HFFc6 (cell line): ENCODE data around the gene AGFG2. TPM values are rescaled to one million over a fixed set of nuclear protein-coding genes. Genes with fewer than 3 reads are reported as not detected.

Experiments
- DNase-seq: peaks from one replicate; pipeline ENCODE4 v3.0.0-alpha.2; 2018
- H3K27ac Mint-ChIP-seq: 2 replicates; pipeline ENCODE4 v1.8.0; 2020; ENCODE audit warnings: mild to moderate bottlenecking, mixed read lengths
- H3K27me3 Mint-ChIP-seq: 2 replicates; pipeline ENCODE4 v1.8.0; 2021; ENCODE audit warnings: mild to moderate bottlenecking, moderate library complexity, mixed read lengths; ENCODE audit not compliant: insufficient read depth
- H3K36me3 Mint-ChIP-seq: 2 replicates; pipeline ENCODE4 v1.8.0; 2021; ENCODE audit warnings: low read depth, mixed read lengths
- H3K4me1 Mint-ChIP-seq: 2 replicates; pipeline ENCODE4 v1.8.0; 2020; ENCODE audit warnings: low read depth, mixed read lengths
- H3K4me3 Mint-ChIP-seq: 2 replicates; pipeline ENCODE4 v1.8.0; 2020; ENCODE audit warnings: mild to moderate bottlenecking, moderate library complexity, mixed read lengths
- H3K9me3 Mint-ChIP-seq: 2 replicates; pipeline ENCODE4 v1.8.0; 2020; ENCODE audit warnings: mild to moderate bottlenecking, mixed read lengths
- CTCF ChIP-seq: fragments of 200-600 bp; sonication (generic); IDR thresholded peaks from 2 replicates; pipeline ENCODE4 v1.5.0; 2021; ENCODE audit warnings: antibody characterized with exemption, mild to moderate bottlenecking
- total RNA-seq, 6 experiments: library from RNA; stranded (reverse); fragmentation: NEBNext Ultra II Directional; extraction: Animal tissue kit (Norgen Biotek cat#: 25700); gene quantifications; 2 replicates in 1 of 6; 3 replicates in 5 of 6; pipeline ENCODE4 v1.2.3, GENCODE V29; 2021

AGFG2 gene
- total RNA-seq, 6 experiments from 2014 or later = 14.4 to 21.4 (median 18.9) TPM

- no peak overlapping the region for H3K4me3 Mint-ChIP-seq
- TF ChIP-seq CTCF = no peak
- no peaks in the 10 kb centered on the region for H3K36me3 Mint-ChIP-seq
- H3K9me3 Mint-ChIP-seq = no peaks in the 10 kb centered on the region
- no peak for DNase-seq
- peaks cover 15% of the 10 kb centered on the region; the same call in 1 of the 2 replicates for H3K4me1 Mint-ChIP-seq
- H3K27ac Mint-ChIP-seq = no peak overlapping the region
- peaks cover 13% of the 10 kb centered on the region for H3K27me3 Mint-ChIP-seq
Observed at GRCh38 chr7:100568176-100568895, 29.3 kb downstream of the AGFG2 start.

- Mint-ChIP-seq H3K36me3 (no peaks in the 10 kb centered on the region), H3K27ac (no peak overlapping the region), H3K9me3 (no peaks in the 10 kb centered on the region), H3K4me1 (peaks cover 15% of the 10 kb centered on the region; the same call in 1 of the 2 replicates), H3K4me3 (no peak overlapping the region), H3K27me3 (peaks cover 13% of the 10 kb centered on the region)
- no peak for DNase-seq
- peak; percentile 67 for TF ChIP-seq CTCF
Observed at GRCh38 chr7:100568896-100569844, 30.2 kb downstream of the AGFG2 start.

- Mint-ChIP-seq H3K9me3 (no peaks in the 10 kb centered on the region), H3K27ac (no peak overlapping the region), H3K36me3 (no peaks in the 10 kb centered on the region), H3K4me3 (no peak overlapping the region), H3K4me1 (peaks cover 15% of the 10 kb centered on the region; the same call in 1 of the 2 replicates), H3K27me3 (peaks cover 17% of the 10 kb centered on the region)
- TF ChIP-seq CTCF = no peak
- DNase-seq = no peak
Observed at GRCh38 chr7:100570954-100571828, 32.2 kb downstream of the AGFG2 start.

GRCh38 chr7:100571829-100572116 lies 32.8 kb downstream of the AGFG2 start:
- Mint-ChIP-seq H3K9me3 (no peaks in the 10 kb centered on the region), H3K36me3 (no peaks in the 10 kb centered on the region), H3K4me1 (peaks cover 12% of the 10 kb centered on the region; the same call in 1 of the 2 replicates), H3K27me3 (peaks cover 19% of the 10 kb centered on the region), H3K27ac (no peak overlapping the region), H3K4me3 (no peak overlapping the region; the same call in 1 of the 2 replicates)
- DNase-seq = no peak
- no peak for TF ChIP-seq CTCF

GRCh38 chr7:100572281-100572948 lies 33.4 kb downstream of the AGFG2 start:
- Mint-ChIP-seq H3K27ac (no peak overlapping the region), H3K36me3 (no peaks in the 10 kb centered on the region), H3K27me3 (peaks cover 19% of the 10 kb centered on the region), H3K9me3 (no peaks in the 10 kb centered on the region), H3K4me1 (peaks cover 6% of the 10 kb centered on the region; the same call in 1 of the 2 replicates), H3K4me3 (no peak overlapping the region; the same call in 1 of the 2 replicates)
- no peak for TF ChIP-seq CTCF
- no peak for DNase-seq
